GM21526 (cell line): ENCODE measurements around the gene RAMACL.

Experiments used
- ATAC-seq: cut with Tn5 transposase; IDR thresholded peaks from one replicate; pipeline ENCODE4 v1.9.1; 2021; ENCODE audit warnings: moderate library complexity; ENCODE audit not compliant: unreplicated experiment, low FRiP score

The RAMACL gene

GRCh38 chr6:166560222-166560621 is 26.3 kb downstream of the RAMACL start:
- ATAC-seq = no peak

GRCh38 chr6:166559662-166560061 is 26.8 kb downstream of the RAMACL start:
- no peak for ATAC-seq

DNA sequence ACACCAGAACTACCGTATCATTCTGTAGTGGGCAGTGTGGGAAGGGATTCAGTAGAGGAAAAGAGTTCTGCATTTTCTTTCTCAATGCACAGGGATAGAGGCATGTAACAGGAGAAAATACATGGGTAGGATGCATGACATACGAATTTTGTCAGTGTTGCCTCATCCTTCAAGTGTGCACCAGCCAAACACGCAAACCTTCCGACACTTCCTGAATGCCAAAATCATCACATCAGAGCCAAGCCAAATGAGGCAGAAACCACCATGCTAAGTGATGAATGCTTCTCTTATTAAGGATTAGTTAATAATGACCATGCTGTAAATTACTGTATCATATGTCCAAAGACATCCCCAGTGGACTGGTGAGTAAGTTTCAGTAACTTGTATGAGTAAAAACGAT is 27.3 kb downstream of the RAMACL start:
- ATAC-seq = no peak

GRCh38 chr6:166558156-166559005 is 28.1 kb downstream of the RAMACL start:
- ATAC-seq = no peak

DNA sequence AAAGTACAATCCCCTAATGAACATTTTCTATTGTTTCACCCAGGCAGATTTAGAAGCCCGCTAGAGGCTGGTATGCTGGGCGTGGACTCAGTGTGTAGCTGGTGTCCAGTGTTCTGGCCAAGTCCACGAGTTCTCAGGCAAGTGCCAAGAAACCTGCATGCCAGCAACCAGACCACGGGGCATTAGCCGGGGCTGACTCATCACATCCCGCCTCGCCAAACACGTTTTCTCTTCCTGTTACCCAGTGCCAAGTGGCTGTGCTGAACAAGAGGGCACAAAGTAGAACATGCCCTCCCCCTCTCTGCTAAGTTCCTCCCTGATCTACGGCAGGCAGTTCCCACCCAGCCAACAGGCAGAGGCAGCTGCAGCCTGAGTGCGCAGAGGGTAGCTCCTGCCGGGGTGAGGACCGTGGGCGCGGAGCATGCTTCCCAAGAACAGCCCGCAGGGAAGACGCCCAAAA is 29.6 kb downstream of the RAMACL start:
- ATAC-seq = no peak

- ATAC-seq = no peak
These were observed 30.1 kb downstream of the RAMACL start for GRCh38 chr6:166556336-166556735.

- no peak for ATAC-seq
These were observed 31.4 kb downstream of the RAMACL start for GRCh38 chr6:166555086-166555485.

DNA sequence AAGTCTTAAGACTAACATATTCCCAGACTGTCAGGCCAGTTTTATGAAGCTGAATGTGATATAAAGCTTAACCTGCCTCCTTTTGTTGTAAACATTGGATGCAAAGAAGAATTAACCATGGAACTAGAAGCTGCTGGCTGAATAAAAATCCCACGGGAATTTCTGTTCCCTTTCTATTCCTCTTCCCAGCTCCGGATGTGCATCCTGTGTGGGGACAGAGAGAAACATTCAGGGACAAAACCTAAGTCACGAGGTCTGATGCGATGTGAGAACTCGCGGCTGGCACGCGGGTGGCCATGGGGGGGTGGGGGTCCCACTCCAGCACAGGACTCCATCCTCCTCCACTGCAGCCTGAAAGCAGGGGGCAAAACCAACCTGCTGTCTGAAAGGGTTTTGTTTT is 32.2 kb downstream of the RAMACL start:
- ATAC-seq = no peak

DNA sequence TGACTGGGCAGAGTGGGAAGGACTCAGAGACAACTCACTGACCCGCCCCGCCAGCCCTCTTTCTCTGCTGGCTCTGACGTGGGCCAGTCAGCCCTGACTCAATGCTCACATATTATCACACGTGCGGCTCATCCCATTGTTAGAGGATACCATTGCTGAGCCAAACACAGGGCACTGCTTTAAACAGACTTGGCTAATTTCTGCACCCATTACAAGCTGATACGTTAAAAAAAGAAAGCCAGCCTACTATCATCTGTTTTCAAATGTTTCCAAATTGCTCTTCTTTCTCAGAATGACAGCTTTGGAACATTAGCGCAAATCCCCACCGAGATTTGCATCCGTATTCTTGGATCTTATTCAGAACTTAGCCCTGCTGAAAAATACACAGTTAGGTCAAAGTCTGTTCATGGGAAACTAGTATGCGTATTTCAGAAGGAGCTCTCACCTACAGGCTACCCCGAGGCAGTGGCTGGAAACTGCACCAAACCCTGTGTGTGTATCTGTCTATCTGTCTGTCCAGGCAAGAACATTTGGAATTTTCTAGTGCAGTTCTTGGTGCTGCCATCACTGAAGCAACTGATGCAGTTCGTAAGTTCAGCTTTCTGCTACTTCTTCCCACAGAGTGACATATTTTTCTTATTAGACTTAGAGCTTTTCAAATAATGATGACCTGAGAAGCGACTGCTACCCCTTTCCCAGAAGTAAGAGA is 32.8 kb downstream of the RAMACL start:
- ATAC-seq = no peak

- no peak for ATAC-seq
These were observed 33.9 kb downstream of the RAMACL start for GRCh38 chr6:166552600-166552999.

DNA sequence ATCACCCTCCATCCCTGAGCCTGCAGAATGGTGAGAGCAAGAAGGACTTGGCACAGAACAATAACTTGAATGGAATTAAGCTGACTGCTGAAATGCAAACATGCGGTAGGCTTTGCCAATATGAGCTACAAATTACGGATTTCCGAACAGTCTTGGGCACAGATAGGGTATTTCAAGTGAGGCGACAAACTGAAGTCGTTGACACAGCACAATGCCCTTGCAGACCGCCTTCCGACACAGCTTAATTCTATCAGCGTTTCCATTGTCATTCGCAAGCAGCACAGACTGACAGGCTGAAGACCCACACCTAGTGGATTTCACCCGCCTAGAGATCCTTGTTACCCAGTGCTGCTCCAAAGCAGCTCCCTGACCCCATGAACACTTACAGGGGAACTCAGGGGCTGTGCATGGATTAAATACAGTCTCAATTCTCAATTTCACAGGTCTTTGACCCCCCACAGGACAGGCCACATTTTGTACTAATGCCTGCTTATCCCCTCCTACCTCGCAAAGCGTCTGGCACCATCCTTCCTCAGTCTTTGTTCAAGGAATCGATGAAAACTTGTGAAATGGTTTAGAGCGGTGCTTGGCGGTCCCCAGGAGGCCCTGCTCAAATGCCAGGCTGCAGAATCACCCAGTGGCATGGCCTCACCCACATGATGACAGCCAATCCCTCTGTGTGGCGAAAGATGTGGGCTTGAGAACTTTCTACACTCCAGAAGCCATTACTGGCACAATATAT is 34.6 kb downstream of the RAMACL start:
- no peak for ATAC-seq

- ATAC-seq = no peak
These were observed 39.8 kb downstream of the RAMACL start for GRCh38 chr6:166546653-166547052.

DNA sequence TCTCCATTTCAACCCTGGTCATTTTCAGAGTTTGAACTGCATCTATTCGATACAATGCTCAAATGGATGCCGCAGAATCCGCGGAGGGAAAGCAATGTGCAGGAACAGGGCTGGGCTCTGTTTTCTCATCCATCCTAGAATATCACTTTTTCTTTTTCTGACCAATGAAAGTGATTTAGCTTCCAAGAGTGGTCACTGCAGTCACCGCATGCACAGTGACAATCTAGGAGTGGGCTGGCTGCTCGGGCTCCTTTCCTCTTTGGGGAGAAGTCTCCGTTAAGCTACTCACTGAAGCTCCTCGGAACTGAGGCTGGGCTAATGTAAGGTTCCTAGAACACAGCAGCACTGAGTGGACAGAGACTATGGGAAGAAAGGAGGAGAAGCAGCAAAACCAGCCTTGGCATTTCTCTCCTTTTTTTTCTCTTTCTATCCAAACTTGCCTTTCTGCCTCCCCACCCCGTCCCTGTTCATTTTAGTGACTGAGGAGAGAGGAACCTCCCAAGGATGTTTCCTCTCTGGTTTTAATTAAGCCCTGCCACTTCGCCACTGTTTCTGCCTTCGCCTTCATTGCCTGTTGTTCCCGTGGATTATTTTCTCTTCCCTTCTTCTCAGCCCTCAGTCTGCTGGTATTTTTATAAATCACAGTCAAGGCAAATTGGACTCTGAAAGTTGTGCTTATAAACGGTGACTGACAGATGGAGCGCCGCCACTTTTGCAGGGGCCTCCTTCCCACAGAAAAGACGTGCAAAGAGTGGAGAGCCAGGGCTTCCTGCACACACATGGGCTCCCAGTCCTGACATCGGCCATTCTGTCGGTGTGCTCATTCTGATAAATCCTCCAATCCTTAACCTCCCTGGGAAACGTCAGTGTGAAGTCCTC is 41.1 kb downstream of the RAMACL start:
- no peak for ATAC-seq

- no peak for ATAC-seq
These were observed 42.2 kb downstream of the RAMACL start for GRCh38 chr6:166544296-166544605.

GRCh38 chr6:166543603-166544295 is 42.7 kb downstream of the RAMACL start:
- ATAC-seq = no peak

- ATAC-seq = no peak
These were observed 43.9 kb downstream of the RAMACL start for GRCh38 chr6:166542580-166542912.

- no peak for ATAC-seq
These were observed 44.5 kb downstream of the RAMACL start for GRCh38 chr6:166541876-166542579.

DNA sequence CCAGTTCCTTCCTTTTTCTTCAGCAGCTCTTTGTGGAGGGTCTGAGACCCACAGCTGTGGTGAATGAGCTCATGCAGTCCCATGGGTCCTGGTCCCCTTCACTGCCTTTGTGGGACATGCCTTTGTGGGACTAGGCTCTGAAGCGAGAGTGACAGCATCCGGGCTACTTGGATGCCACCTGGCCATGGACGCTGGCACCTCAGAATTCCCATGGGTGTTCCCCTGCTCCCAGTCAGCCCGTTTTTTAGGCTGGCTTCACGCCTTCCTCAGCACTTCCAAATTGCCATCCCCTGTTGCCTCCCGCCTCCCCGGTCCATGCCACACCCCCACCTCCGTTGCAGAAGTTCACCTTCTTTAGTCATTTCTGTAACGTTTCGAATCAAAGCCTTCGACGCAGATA is 45.1 kb downstream of the RAMACL start:
- peak; percentile 18 for ATAC-seq

GRCh38 chr6:166540631-166541331 is 45.7 kb downstream of the RAMACL start:
- ATAC-seq = peak; percentile 97
